Right hindlimb (tissue), 1 donor: ENCODE measurements around the gene CIZ1.
"Not testable (repeated sequence)": the region's sequence is repeated elsewhere in the genome, so short reads cannot be mapped to it uniquely, and the experiment has no call there.

Experiments
- DNase-seq: peaks from one replicate; pipeline ENCODE4 v3.0.0-alpha.2; 2018

Gene CIZ1

DNA sequence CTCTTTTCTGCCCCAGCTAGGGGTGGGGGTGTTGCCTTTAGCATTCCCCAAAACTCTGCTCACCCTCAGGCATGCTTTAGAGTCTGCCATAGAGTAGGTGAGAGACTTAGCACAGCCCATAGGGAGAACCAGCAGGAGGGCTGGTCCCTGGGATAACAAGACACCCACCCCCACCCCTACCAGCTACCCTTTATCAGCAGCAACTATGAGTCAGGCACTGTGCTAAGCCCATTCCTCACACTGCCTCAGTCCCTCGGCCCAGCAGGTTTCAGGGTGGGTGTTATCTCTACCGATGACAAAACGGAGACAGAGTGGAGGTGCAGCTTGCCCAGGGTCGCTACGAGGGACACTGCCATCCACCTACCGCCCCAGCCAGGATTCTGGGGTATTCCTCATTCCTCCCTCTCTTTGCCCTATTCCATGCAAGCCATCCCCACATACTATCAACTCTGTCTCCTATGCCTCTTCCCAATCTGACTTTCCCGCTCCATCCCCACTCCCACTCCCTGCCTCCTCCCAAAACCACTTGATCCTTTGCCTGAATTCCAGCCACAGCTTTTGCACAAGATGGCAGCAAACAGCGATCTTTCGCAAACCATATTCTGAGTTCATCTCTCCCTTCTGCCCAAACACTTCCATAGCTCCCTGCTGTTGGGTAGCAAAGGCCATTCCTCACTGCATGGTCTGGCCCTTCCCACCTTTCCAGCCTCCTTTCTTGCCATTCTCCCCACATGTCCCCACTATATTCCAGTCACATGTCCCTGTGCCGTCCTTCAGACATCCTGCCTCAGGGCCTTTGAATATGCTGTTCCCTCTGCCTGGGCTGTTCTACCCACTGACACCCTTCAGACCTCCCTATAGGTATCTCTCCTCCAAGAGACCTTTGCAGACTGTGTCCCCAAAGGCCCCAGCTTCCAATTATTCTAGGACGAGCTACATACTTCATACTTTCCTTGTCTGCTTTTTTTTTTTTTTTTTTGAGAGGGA lies 5.1 kb downstream of the CIZ1 start:
- DNase-seq: no peak

DNA sequence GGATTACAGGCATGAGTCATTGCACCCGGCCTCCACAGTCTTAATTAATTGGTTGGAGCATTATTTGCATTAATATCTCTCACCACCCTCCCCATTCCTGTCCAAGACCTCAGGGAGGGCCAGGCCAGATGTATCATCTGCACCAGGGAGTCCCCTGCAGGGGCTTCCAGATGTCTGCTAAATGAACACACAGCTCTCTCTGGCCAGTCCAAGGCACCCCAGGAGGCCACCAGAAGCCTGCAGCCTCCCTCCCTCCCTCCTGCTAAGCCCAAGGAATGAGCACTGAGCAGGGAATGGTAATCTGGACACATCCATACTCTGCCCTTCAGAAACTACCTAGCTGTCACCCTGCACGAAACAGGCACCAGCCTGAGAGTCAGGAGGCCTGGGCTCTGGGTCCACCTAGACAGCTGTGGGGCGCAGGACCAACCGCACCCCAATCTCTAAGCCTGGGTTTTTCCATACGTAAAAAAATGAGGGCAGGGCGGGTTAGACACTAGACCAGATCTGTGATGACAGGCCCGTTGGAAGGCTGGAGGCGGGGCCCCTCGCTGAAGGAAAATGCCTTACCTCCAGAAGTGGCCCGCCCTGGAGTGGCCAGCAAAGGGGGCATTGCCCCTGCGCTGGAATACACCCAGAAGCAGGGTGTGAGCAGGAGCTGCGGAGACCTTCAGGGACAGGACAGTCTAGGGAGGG lies 8.3 kb downstream of the CIZ1 start:
- DNase-seq: no peak

DNA sequence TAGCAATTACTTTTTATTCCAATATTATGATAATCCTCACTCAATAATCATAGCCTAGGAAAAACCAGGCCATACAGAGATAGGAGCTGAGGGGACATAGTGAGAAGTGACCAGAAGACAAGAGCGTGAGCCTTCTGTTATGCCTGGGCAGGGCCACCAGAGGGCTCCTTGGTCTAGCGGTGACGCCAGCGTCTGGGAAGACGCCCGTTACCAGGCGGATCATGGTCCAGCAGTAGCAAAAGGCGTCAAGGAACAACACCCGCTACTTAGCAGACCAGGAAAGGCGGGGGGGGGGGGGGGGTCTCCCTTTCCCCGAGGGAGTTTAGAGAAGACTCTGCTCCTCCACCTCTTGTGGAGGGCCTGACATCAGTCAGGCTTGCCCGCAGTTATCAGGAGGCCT lies 9.9 kb downstream of the CIZ1 start:
- DNase-seq: not testable (repeated sequence)

DNA sequence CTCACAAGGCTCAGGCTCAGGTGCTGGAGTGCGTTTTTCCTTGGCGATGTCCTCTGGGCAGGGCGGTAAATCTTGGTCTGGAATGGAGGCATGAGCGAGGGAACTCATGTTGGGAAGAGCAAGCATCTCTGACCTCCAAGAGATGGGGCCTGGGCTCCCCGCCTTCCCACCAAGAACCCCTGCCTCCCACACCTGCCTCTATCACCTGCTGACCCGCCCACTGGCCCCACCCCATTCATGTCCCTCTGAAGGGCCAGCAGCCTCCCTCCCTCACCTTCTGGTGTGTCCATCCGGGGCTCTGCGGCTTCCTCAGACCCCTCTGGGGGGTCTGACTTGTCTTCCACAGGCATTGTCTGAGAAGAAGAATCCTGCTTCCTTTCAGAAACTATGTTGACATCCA lies 10.9 kb downstream of the CIZ1 start:
- no peak for DNase-seq

DNA sequence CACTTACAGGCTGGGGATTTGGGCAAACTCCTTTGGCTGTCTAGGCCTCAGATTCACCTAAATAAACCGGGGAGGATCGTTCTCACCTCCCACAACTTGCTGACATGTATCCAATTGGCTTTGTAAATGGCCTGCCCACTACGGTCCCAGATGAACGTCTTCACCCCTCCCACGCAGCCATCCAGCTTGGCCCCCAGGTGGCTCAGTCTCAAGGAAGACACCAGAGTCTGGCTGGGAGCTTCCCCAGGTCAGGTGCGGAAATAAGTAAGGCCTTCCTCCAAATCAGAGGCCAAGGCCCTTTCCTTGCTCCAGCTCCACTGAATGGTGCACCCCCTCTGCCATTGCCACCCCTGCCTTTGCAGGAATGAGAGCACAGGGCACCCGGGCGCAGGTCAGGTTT lies 11.4 kb downstream of the CIZ1 start:
- DNase-seq: no peak

DNA sequence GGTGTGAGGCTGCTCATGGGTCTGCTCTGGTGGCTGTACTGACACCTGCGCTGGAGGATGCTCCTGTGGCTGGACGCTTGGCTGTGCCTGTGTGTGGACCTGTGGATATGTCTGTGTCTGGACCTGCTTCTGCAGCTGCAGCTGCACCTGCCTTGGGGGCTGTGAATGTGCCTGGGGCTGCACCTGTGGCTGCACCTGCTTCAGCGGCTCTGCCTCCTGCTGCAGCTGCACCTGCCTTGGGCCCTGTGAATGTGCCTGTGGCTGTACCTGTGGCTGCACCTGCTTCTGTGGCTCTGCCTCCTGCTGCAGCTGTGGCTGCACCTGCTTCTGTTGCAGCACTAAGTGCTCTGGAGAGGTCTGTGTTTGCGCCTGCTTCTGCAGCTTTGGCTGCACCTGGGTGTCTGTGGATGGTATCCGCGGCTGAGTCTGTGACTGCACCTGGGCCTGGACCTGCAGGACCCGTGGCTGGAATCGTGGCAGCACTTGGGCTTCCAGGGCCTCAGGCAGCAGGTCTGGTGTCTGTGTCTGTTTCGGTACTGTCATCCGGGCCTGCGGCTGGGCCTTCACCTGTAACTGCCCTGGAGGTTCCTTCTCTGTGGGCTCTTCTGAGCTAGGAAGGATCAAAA lies 12.5 kb downstream of the CIZ1 start:
- no peak for DNase-seq

- DNase-seq: no peak
Measured at GRCh38 chr9:128175726-128176125, 15.6 kb downstream of the CIZ1 start.

- DNase-seq: no peak
Measured at GRCh38 chr9:128175102-128175563, 16.2 kb downstream of the CIZ1 start.

DNA sequence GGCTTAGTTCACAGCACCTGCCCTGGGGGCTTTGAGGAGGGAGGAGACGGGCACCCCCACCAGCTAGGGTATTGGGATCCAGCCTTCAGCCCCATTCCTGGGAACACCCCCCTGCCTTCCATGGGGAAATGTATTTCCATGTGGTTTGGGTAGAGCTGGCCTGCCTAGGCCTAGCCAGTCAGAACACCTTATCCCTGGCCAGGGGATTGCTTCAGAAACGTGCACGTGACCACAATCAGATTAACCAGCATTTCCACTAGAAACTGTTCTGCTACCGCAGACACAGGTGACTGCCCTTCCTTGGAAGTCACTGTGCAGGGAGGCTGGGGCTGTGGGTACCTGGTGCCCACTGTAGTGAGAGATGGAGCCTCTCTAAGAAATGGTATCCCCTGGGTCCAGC lies 17.3 kb downstream of the CIZ1 start:
- DNase-seq: no peak

DNA sequence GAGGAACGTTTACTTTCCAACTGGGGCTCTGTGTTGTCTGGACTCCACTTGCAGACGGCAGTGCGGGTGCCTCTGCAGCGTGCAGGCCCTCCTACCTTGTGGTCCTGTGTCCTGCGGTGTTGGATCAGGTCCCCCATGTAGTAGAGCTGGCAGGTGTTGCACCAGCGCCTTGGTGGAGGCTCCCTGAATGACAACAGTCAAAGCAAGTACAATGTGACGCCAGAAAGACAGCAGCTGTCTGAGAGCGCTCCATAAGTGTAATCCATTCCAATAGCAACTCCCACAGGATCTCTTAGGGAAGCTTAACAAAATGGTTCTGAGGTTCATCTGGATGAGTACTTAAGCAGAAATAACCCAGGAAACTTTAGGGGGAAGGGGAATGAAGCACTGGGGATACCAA lies 21.4 kb downstream of the CIZ1 start:
- no peak for DNase-seq

DNA sequence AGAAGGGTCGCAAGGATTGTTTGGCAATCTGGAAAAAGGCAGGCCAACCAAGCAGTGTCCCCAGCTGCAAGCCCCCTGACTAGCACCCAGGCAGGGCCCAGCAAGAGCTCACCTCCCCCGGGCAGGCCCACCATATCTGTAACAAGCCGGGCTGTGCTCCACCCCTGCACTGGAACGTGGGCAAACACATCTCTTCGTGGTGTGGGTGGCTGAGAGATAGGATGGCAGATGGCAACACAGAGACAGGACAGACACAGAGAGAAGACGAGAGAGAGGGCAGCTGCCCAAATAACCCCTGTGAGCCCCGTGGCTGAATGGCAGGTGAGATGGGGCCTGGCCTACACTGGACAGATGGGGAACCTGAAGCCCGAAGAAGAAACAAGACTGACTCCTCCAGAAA lies 21.9 kb downstream of the CIZ1 start:
- no peak for DNase-seq

DNA sequence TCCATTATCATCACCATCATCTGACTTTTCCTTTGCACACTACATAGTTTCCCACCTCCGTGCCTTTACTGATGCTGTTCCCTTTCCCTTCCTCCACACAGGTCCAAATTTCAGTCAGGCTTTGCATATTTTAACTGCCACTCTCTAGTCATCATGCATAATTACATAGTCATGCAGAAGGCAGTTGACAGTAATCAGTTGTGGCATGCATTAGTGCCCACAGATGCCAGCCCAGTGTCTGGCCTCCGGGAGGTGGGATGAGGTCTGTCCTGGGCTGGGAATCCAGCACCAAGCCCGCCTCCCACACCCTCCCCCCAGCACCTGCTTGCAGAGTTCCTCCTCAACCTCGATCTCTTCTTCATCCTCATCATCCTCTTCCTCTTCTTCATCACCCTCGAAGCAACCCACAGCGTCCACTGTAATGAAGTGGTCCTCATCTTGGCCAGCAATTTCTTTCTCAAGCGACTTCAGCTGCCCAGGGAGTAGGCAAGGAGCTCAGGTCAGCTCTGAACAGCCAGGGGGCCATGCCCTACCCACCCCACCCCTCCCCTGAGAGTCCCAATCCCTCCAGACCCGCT lies 22.6 kb downstream of the CIZ1 start:
- no peak for DNase-seq

GRCh38 chr9:128167209-128167608 lies 24.2 kb downstream of the CIZ1 start:
- DNase-seq: no peak

DNA sequence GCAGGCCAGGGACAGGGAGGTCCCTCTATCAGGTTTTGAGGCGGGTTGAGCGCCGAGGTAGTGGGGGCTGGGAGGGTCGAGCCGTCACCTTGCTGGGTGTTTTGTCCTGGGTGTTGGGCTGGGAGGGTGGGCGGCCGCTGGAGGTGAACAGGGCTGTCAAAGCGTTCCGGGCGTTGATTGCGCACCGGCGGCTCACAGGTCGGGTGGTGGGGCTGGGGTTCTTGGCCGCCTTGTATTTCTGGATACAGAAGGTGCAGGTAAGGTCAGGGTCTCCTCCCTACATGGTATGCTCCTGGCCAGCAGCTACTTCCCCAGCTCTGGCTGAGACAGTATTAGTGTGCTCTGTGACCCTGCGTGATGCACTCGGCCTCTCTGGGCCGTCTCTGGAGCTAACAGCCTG lies 25.2 kb downstream of the CIZ1 start:
- no peak for DNase-seq

DNA sequence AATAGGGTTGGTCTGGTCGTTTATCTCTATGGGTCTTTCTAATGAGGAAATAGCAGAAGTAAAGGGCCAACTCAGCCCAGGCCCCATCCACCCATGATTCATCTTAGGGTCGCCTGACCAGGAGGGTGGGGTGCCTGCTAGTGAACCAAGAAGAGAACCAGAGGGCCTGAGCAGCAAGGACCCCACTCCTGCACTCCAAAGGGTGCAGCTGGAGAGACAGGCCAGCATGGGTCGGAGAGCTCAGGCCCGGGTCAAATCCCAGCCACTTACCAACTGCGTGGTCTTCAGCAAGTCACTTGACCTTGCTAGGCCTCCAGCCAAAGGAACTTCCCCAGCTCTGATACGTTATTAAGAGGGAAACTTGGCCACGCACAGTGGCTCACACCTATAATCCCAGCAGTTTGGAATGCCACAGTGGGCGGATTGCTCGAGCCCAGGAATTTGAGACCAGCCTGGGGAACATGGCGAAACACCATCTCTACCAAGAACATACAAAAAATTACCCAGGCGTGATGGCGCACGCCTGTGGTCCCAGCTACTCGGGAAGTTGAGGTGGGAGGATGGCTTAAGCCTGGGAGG lies 27.0 kb downstream of the CIZ1 start:
- DNase-seq: no peak

- peak; percentile 17 for DNase-seq
Measured at GRCh38 chr9:128163523-128164306, 27.7 kb downstream of the CIZ1 start.

DNA sequence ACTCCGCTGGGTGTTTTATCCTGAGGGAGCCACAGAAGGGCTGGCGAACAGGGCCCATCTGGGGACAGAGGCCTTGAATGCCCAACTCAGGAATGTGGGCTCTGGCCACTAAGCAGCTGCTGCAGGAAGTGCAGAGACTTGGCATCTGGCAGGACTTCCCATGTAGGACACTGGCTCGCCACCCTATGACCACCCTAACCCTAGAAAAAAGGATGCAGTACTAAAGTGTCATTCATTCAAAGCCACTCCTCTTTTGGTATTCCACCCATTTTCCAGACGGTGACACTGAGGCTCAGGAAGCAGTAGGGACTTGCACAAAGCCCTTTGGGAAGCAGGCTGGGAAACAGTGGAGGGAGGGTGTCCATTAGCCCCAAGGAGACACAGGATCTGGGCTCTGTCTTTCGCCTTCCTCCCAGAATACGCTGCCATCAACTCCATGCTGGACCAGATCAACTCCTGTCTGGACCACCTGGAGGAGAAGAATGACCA lies 28.3 kb downstream of the CIZ1 start:
- no peak for DNase-seq

DNA sequence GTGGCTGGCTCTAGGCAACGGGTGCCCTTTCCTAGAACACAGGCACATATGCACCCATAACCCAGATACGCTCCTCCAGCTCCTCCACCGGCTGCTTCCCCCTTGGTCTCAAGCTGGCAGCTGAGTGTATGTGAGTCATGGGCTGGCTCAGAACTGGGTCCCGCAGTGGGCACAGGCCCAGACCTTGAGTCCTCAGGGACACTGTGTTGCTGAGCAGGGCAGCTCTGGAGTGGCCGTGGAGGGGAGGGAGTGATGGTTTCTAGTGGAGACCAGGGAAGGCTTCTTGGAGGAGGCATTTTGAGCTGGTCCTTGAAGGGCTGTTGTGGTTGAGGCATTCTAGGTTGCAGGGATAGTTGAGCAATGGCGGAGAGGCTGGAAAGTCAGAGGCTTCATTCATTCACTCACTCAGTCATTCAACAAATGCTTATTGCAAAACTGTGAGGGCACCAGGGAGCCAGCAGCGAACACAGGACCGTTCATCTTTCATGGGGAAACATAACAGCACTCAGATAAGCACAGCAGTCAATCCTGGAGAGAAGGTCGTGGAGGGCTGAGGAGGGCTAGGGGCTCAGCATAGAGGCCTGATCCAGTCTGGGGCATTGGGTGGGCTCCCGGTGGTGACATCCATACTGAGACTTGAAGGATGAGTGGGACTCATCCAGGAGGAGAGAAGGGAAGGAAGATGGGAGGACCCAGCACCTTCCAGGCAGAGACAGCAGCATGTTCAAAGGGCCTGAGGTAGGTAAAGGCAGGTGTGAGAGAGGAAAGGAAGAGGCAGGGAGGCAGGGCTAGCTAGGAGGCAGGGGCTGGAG lies 29.0 kb downstream of the CIZ1 start:
- peak; percentile 33 for DNase-seq

DNA sequence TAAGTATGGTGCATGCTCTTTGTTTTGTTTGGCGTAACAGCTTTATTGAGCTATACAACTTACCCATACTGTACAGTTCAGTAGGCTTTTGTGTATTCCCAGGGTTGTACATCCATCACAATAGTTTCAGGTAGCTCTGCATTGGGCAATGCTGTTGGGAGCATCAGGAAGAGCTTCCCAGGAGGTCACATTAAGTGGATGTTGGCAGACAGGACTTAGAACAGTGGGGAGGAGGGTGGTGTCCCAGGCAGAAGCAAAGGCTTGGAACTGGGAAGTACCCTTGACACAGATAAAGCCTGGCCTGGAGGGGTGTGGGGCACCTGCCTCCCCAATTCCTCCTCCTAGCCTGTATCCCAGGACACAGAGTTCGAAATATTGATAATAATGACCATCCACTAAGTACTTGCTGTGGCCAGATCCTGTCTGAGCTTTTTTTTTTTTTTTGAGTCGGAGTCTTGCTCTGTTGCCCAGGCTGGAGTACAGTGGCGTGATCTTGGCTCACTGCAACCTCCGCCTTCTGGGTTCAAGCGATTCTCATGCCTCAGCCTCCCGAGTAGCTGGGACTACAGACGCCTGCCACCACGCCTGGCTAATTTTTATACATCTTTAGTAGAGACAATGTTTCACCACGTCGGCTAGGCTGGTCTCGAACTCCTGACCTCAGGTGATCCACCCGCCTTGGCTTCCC lies 30.0 kb downstream of the CIZ1 start:
- peak; percentile 19 for DNase-seq

DNA sequence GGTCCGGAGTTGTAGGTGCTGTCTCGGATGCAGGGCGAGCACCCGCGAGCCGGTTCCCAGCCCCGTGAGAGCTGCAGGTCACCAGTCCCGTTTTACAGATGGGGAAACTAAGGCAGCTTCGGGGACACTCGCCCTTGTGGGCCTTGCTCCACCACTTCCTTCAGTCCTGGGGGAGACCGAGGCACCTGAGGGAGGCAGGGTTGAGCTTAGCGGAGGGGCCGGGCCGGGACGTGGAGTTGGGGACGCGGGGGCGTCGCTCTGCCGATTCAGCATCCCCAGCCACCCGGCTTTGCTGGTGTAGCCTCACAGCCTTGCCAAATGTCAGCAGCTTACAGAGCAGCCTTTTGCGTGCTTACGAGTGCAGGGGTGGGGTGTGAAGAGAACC lies 30.8 kb downstream of the CIZ1 start:
- no peak for DNase-seq
